Measurements from ENCODE around the gene NT5C3B. TPM values are rescaled to one million over a fixed set of nuclear protein-coding genes. Genes with fewer than 3 reads are reported as not detected.

Gene NT5C3B
- total RNA-seq, 2 donors from 2014 or later, result 19.5 to 20.2 TPM

GRCh38 chr17:41797377-41797776, 38.7 kb downstream of the NT5C3B start:
- peaks cover 13% of the 10 kb centered on the region for H3K4me1 ChIP-seq
- TF ChIP-seq CTCF (IDR thresholded peaks at IDR 0.05), result no peak
- no peak for DNase-seq

GRCh38 chr17:41796121-41796895, 39.7 kb downstream of the NT5C3B start:
- Histone ChIP-seq H3K4me3 (no peak overlapping the region), H3K36me3 (no peaks in the 10 kb centered on the region), H3K27me3 (no peaks in the 10 kb centered on the region), H3K4me1 (peaks cover 18% of the 10 kb centered on the region), H3K9ac (ENCODE audit: low read depth in 2 of 2, low read length in 2 of 2) (no peak overlapping the region), H3K9me3 (no peaks in the 10 kb centered on the region), H3K27ac (no peak overlapping the region)
- TF ChIP-seq CTCF (IDR thresholded peaks at IDR 0.05), result no peak
- no peak for DNase-seq
- intact Hi-C loops (cut with DNase I), result no loop called here

More at GRCh38 chr17:41797377-41797776, 38.7 kb downstream of the NT5C3B start:
- no peak overlapping the region for H3K9ac ChIP-seq (ENCODE audit: low read depth in 2 of 2, low read length in 2 of 2)
- intact Hi-C loops (cut with DNase I), result no loop called here
- H3K4me3 ChIP-seq, result no peak overlapping the region
- no peak overlapping the region for H3K27ac ChIP-seq
- no peaks in the 10 kb centered on the region for H3K27me3 ChIP-seq
- no peaks in the 10 kb centered on the region for H3K9me3 ChIP-seq
- no peaks in the 10 kb centered on the region for H3K36me3 ChIP-seq

GRCh38 chr17:41794540-41794975, 41.5 kb downstream of the NT5C3B start:
- Histone ChIP-seq H3K4me1 (peaks cover 16% of the 10 kb centered on the region), H3K9me3 (no peaks in the 10 kb centered on the region), H3K9ac (ENCODE audit: low read depth in 2 of 2, low read length in 2 of 2) (no peak overlapping the region), H3K27ac (peak overlapping the region; percentile 79), H3K4me3 (no peak overlapping the region), H3K36me3 (no peaks in the 10 kb centered on the region), H3K27me3 (no peaks in the 10 kb centered on the region)
- TF ChIP-seq CTCF (IDR thresholded peaks at IDR 0.05), result no peak
- DNase-seq, result no peak
- intact Hi-C loops (cut with DNase I), result no loop called here

GRCh38 chr17:41793784-41794539, 42.1 kb downstream of the NT5C3B start:
- H3K27me3 ChIP-seq, result no peaks in the 10 kb centered on the region
- H3K9ac ChIP-seq (ENCODE audit: low read depth in 2 of 2, low read length in 2 of 2), result peak overlapping the region; percentile 41 to 82
- H3K36me3 ChIP-seq, result no peaks in the 10 kb centered on the region
- H3K27ac ChIP-seq, result peak overlapping the region; percentile 79
- TF ChIP-seq CTCF (IDR thresholded peaks at IDR 0.05), result no peak
- H3K4me3 ChIP-seq, result no peak overlapping the region
- H3K9me3 ChIP-seq, result no peaks in the 10 kb centered on the region
- intact Hi-C loops (cut with DNase I), result no loop called here
- peak; percentile 62 for DNase-seq
- peaks cover 16% of the 10 kb centered on the region for H3K4me1 ChIP-seq

- Histone ChIP-seq H3K9ac (ENCODE audit: low read depth in 2 of 2, low read length in 2 of 2) (peak overlapping the region; percentile 41 to 82), H3K36me3 (no peaks in the 10 kb centered on the region), H3K4me1 (peaks cover 16% of the 10 kb centered on the region), H3K4me3 (no peak overlapping the region), H3K27ac (peak overlapping the region; percentile 79), H3K27me3 (no peaks in the 10 kb centered on the region), H3K9me3 (no peaks in the 10 kb centered on the region)
- TF ChIP-seq CTCF (IDR thresholded peaks at IDR 0.05), result no peak
- peak; percentile 86 for DNase-seq
- intact Hi-C loops (cut with DNase I), result no loop called here
Observed at GRCh38 chr17:41792845-41793783, 42.9 kb downstream of the NT5C3B start.
